CD14-positive monocyte (primary cell): ENCODE data around the gene CEP290. TPM values are rescaled to one million over a fixed set of nuclear protein-coding genes. Genes with fewer than 3 reads are reported as not detected.

ENCODE experiments used
- DNase-seq, 3 donors: peaks; one replicate each; pipeline ENCODE4 v3.0.0-alpha.2; 2011 to 2022
- H2AFZ ChIP-seq: 2 replicates; pipeline ENCODE4 v1.6.0; 2012; ENCODE audit warnings: mild to moderate bottlenecking, low read depth, low read length, inconsistent platforms; ENCODE audit not compliant: insufficient read depth, poor library complexity, severe bottlenecking
- H3K27ac ChIP-seq, 2 donors: 1 replicate in 1 of 2; 2 replicates in 1 of 2; pipeline ENCODE4 v1.5.1; 2012 to 2013; ENCODE audit warnings: low read length in 2 of 2, control low read depth in 1 of 2, inconsistent platforms in 1 of 2, low read depth in 1 of 2, mild to moderate bottlenecking in 1 of 2
- H3K27me3 ChIP-seq, 2 donors: one replicate each; pipeline versions ENCODE4 v1.6.0 to v1.6.1; 2011 to 2013; ENCODE audit warnings: low read length in 2 of 2; ENCODE audit not compliant: control insufficient read depth in 2 of 2, insufficient read depth in 2 of 2
- H3K36me3 ChIP-seq, 2 donors: replicated peaks in 1 of 2; 1 replicate in 1 of 2; 2 replicates in 1 of 2; pipeline versions ENCODE4 v1.5.1 to v1.6.1; 2012 to 2013; ENCODE audit warnings: low read length in 2 of 2, control low read depth in 1 of 2, inconsistent platforms in 1 of 2, mild to moderate bottlenecking in 1 of 2; ENCODE audit not compliant: insufficient read depth in 2 of 2, control insufficient read depth in 1 of 2
- H3K4me1 ChIP-seq, 2 donors: 1 replicate in 1 of 2; 2 replicates in 1 of 2; pipeline versions ENCODE4 v1.5.1 to v1.6.1; 2012 to 2013; ENCODE audit warnings: low read length in 2 of 2, control low read depth in 1 of 2, inconsistent platforms in 1 of 2, mild to moderate bottlenecking in 1 of 2, moderate library complexity in 1 of 2; ENCODE audit not compliant: insufficient read depth in 2 of 2, control insufficient read depth in 1 of 2
- H3K4me2 ChIP-seq: replicated peaks from 2 replicates; pipeline ENCODE3; 2012; ENCODE audit warnings: low read length, moderate library complexity, mild to moderate bottlenecking; ENCODE audit not compliant: poor library complexity, severe bottlenecking; ENCODE audit errors: extremely low read depth
- H3K4me3 ChIP-seq, 3 experiments: fragments of 200-600 bp in 1 of 3; sonication (generic) in 1 of 3; replicated peaks in 1 of 3; 1 replicate in 2 of 3; 2 replicates in 1 of 3; pipeline ENCODE4 v1.5.1; 2011 to 2013; ENCODE audit warnings: low read length in 3 of 3, mild to moderate bottlenecking in 3 of 3, control low read depth in 2 of 3, low read depth in 2 of 3, inconsistent platforms in 1 of 3, moderate library complexity in 1 of 3
- H3K79me2 ChIP-seq: 2 replicates; pipeline ENCODE4 v1.6.0; 2012; ENCODE audit warnings: mild to moderate bottlenecking, control low read depth, inconsistent platforms, low read length, moderate library complexity; ENCODE audit not compliant: insufficient read depth
- H3K9ac ChIP-seq: 2 replicates; pipeline ENCODE4 v1.6.0; 2017; ENCODE audit warnings: low read length, mild to moderate bottlenecking; ENCODE audit not compliant: insufficient read depth, poor library complexity, severe bottlenecking
- H3K9me3 ChIP-seq, 2 donors: replicated peaks in 1 of 2; 1 replicate in 1 of 2; 2 replicates in 1 of 2; pipeline versions ENCODE4 v1.5.1 to v1.6.1; 2012 to 2013; ENCODE audit warnings: low read length in 2 of 2, control low read depth in 1 of 2; ENCODE audit not compliant: control insufficient read depth in 1 of 2, insufficient read depth in 1 of 2
- H4K20me1 ChIP-seq: 2 replicates; pipeline ENCODE4 v1.6.0; 2012; ENCODE audit warnings: mild to moderate bottlenecking, low read length, control low read depth, moderate library complexity; ENCODE audit not compliant: insufficient read depth
- H3K27ac Mint-ChIP-seq, 7 donors: one replicate each; pipeline ENCODE4 v1.8.0; 2020; ENCODE audit warnings: mild to moderate bottlenecking in 7 of 7, mixed read lengths in 7 of 7, moderate library complexity in 6 of 7, inconsistent platforms in 2 of 7
- H3K27me3 Mint-ChIP-seq, 3 donors: one replicate each; pipeline ENCODE4 v1.8.0; 2021 to 2022; ENCODE audit warnings: low read depth in 3 of 3, mild to moderate bottlenecking in 3 of 3, mixed read lengths in 3 of 3, moderate library complexity in 3 of 3, inconsistent platforms in 1 of 3
- H3K36me3 Mint-ChIP-seq, 2 donors: one replicate each; pipeline ENCODE4 v1.8.0; 2020; ENCODE audit warnings: mixed read lengths in 2 of 2, inconsistent platforms in 1 of 2, mild to moderate bottlenecking in 1 of 2
- H3K4me1 Mint-ChIP-seq: one replicate; pipeline ENCODE4 v1.8.0; 2020; ENCODE audit warnings: mild to moderate bottlenecking, mixed read lengths
- H3K4me3 Mint-ChIP-seq, 2 donors: one replicate each; pipeline ENCODE4 v1.8.0; 2020; ENCODE audit warnings: mild to moderate bottlenecking in 2 of 2, mixed read lengths in 2 of 2, moderate library complexity in 1 of 2
- H3K9me3 Mint-ChIP-seq, 7 donors: one replicate each; pipeline ENCODE4 v1.8.0; 2020 to 2022; ENCODE audit warnings: mixed read lengths in 7 of 7, mild to moderate bottlenecking in 6 of 7, moderate library complexity in 6 of 7, inconsistent platforms in 2 of 7
- WGBS: methylation state at CpG from one replicate; pipeline ENCODE4 v1.1.5; 2013; ENCODE audit warnings: missing lambda C conversion rate; ENCODE audit not compliant: insufficient coverage; 5-methylcytosine and 5-hydroxymethylcytosine counted together
- intact Hi-C, 2 donors: fragments of 100-400 bp; cut with micrococcal nuclease; formaldehyde crosslinking; loops; one replicate each; pipeline versions ENCODE4 v1.15.0 to v1.15.1; 2023
- polyA plus RNA-seq, 3 donors: library from polyadenylated mRNA; depleted of rRNA in 1 of 3; unstranded in 2 of 3; stranded (reverse) in 1 of 3; fragments of 300-500 nt in 2 of 3; fragments of >200 nt in 1 of 3; fragmentation: Illumina TruSeq in 2 of 3; gene quantifications; 1 replicate in 2 of 3; 2 replicates in 1 of 3; pipeline ENCODE4 v1.2.3, GENCODE V29; 2012 to 2021
- TF ChIP-seq, protein P1 (sequence below): fragments of 200-600 bp; IDR thresholded peaks from one replicate; pipeline ENCODE4 v1.8.0; 2022; ENCODE audit warnings: antibody characterized with exemption, mild to moderate bottlenecking

CEP290 gene
- polyA plus RNA-seq, 3 donors = 0.55 to 1.5 (median 0.71) TPM

DNA sequence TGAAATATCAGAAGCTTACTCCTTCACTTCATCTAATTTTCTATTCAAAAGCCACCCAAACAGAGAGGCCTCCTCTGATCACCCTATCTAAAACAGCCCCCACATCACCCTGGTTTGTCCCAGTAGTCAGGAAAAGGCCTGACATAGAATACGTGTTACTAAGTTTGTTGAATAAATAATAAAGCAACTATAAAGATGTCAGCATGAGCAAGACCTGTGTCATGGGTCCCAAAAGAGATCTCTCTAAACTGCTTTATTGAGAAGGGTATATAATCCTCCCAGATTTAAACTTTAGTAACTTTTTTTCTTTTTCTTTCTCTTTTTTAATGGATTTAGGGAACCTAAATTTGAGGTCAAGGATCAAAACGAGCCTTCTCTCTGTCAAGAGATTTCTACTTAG lies 85.3 kb downstream of the CEP290 start:
- Histone ChIP-seq H3K4me3 (no peak overlapping the region), H3K9me3 (no peaks in the 10 kb centered on the region), H4K20me1 (no peaks in the 10 kb centered on the region), H3K4me2 (no peak overlapping the region), H3K36me3 (peaks cover 7 to 44% of the 10 kb centered on the region in 2 donors), H3K27me3 (no peaks in the 10 kb centered on the region), H3K79me2 (no peaks in the 10 kb centered on the region), H2AFZ (no peak overlapping the region), H3K4me1 (no peaks in the 10 kb centered on the region), H3K27ac (no peak overlapping the region), H3K9ac (no peak overlapping the region)
- Mint-ChIP-seq H3K4me1 (no peaks in the 10 kb centered on the region), H3K27me3 (peaks cover 0 to 3% (median 0%) of the 10 kb centered on the region in 3 donors), H3K27ac (no peak overlapping the region), H3K36me3 (peaks cover 32 to 34% of the 10 kb centered on the region in 2 donors), H3K4me3 (no peak overlapping the region), H3K9me3 (no peaks in the 10 kb centered on the region)
- TF ChIP-seq, protein P1, sequence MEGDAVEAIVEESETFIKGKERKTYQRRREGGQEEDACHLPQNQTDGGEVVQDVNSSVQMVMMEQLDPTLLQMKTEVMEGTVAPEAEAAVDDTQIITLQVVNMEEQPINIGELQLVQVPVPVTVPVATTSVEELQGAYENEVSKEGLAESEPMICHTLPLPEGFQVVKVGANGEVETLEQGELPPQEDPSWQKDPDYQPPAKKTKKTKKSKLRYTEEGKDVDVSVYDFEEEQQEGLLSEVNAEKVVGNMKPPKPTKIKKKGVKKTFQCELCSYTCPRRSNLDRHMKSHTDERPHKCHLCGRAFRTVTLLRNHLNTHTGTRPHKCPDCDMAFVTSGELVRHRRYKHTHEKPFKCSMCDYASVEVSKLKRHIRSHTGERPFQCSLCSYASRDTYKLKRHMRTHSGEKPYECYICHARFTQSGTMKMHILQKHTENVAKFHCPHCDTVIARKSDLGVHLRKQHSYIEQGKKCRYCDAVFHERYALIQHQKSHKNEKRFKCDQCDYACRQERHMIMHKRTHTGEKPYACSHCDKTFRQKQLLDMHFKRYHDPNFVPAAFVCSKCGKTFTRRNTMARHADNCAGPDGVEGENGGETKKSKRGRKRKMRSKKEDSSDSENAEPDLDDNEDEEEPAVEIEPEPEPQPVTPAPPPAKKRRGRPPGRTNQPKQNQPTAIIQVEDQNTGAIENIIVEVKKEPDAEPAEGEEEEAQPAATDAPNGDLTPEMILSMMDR = no peak
- WGBS = no CpG with 5 or more reads among the region's 2 CpGs
- DNase-seq = no peak
- intact Hi-C loops = no loop called here

DNA sequence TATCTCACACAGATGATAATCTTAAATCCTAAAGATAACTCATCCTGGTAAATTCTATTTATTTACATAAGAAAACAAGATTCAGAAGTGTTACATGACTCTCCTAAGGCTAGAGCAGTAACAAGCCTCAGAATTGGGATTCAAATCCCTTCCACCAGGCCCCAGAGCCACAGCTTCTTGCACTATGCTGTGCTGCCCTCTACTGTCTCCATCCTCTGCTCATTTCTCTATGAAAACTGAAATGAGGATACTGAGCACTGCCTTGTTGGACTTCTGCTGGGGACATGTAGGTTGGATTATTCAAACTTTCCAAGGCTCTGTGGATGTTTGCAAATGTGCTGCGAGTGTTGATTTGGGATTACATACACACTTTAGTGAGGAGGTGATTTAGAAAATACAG lies 89.2 kb downstream of the CEP290 start:
- TF ChIP-seq, protein P1 = no peak
- Histone ChIP-seq H3K9ac (no peak overlapping the region), H3K4me3 (no peak overlapping the region), H3K9me3 (no peaks in the 10 kb centered on the region), H2AFZ (no peak overlapping the region), H3K27me3 (no peaks in the 10 kb centered on the region), H3K79me2 (no peaks in the 10 kb centered on the region), H3K27ac (no peak overlapping the region), H3K4me2 (no peak overlapping the region), H4K20me1 (no peaks in the 10 kb centered on the region), H3K36me3 (peaks cover 15 to 67% of the 10 kb centered on the region in 2 donors), H3K4me1 (no peaks in the 10 kb centered on the region)
- no peak overlapping the region for H3K4me3 Mint-ChIP-seq
- H3K9me3 Mint-ChIP-seq = no peaks in the 10 kb centered on the region
- WGBS = no CpG with 5 or more reads among the region's 1 CpG
- intact Hi-C loops = no loop called here
- no peaks in the 10 kb centered on the region for H3K4me1 Mint-ChIP-seq
- H3K36me3 Mint-ChIP-seq = peaks cover 31 to 38% of the 10 kb centered on the region in 2 donors
- H3K27ac Mint-ChIP-seq = no peak overlapping the region
- DNase-seq = no peak
- H3K27me3 Mint-ChIP-seq = no peaks in the 10 kb centered on the region
